T-helper 1 cell treated with Interleukin-12 subunit alpha and Interleukin-12 subunit beta and Interleukin-4 antibody, amounts not matched to agents 30 ng/mL and 1 ng/mL, for 36 hours (primary cell): ENCODE results near the gene ANXA3. TPM values are rescaled to one million over a fixed set of nuclear protein-coding genes. Genes with fewer than 3 reads are reported as not detected.

Experiments
- total RNA-seq: library from RNA; stranded (reverse); gene quantifications from 2 replicates; pipeline ENCODE4 v1.2.3, GENCODE V29; 2022

The ANXA3 gene
- total RNA-seq, 1 donor from 2014 or later: 32.8 TPM

Other genes starting within 250 kb of the ANXA3 start
- gene BMP2K, start 224.6 kb downstream of the ANXA3 start, total RNA-seq: 20.7 and 25.5 TPM in 2 replicates